HG03354 (cell line): Measurements from ENCODE around the gene CCDC9B.

Experiments used
- ATAC-seq: cut with Tn5 transposase; IDR thresholded peaks from one replicate; pipeline ENCODE4 v1.9.1; 2021; ENCODE audit warnings: mild to moderate bottlenecking; ENCODE audit not compliant: unreplicated experiment, poor library complexity, severe bottlenecking

CCDC9B gene

GRCh38 chr15:40300367-40300766, 40.4 kb downstream of the CCDC9B start:
- ATAC-seq = no peak

GRCh38 chr15:40298216-40298935, 42.4 kb downstream of the CCDC9B start:
- no peak for ATAC-seq

GRCh38 chr15:40297356-40297755, 43.4 kb downstream of the CCDC9B start:
- ATAC-seq = no peak

GRCh38 chr15:40296561-40297230, 44.0 kb downstream of the CCDC9B start:
- no peak for ATAC-seq

GRCh38 chr15:40295877-40296560, 44.7 kb downstream of the CCDC9B start:
- no peak for ATAC-seq

- ATAC-seq = no peak
Observed at GRCh38 chr15:40295297-40295696, 45.4 kb downstream of the CCDC9B start.

GRCh38 chr15:40293905-40294895, 46.5 kb downstream of the CCDC9B start:
- no peak for ATAC-seq

- no peak for ATAC-seq
Observed at GRCh38 chr15:40293006-40293405, 47.7 kb downstream of the CCDC9B start.

- ATAC-seq = no peak
Observed at GRCh38 chr15:40292246-40292645, 48.5 kb downstream of the CCDC9B start.

- no peak for ATAC-seq
Observed at GRCh38 chr15:40290918-40291574, 49.7 kb downstream of the CCDC9B start.

GRCh38 chr15:40290545-40290917, 50.2 kb downstream of the CCDC9B start:
- no peak for ATAC-seq

- no peak for ATAC-seq
Observed at GRCh38 chr15:40289140-40289775, 51.5 kb downstream of the CCDC9B start.

GRCh38 chr15:40287968-40288367, 52.8 kb downstream of the CCDC9B start:
- ATAC-seq = no peak

- ATAC-seq = no peak
Observed at GRCh38 chr15:40287505-40287904, 53.2 kb downstream of the CCDC9B start.

GRCh38 chr15:40286794-40287193, 53.9 kb downstream of the CCDC9B start:
- ATAC-seq = no peak

- no peak for ATAC-seq
Observed at GRCh38 chr15:40286061-40286532, 54.6 kb downstream of the CCDC9B start.

GRCh38 chr15:40285554-40286011, 55.2 kb downstream of the CCDC9B start:
- no peak for ATAC-seq

- no peak for ATAC-seq
Observed at GRCh38 chr15:40285151-40285550, 55.6 kb downstream of the CCDC9B start.
